HTR-8/SVneo (cell line): Measurements from ENCODE around the gene OGN.

ENCODE experiments used
- DNase-seq: peaks from one replicate; pipeline ENCODE4 v3.0.0; 2011; ENCODE audit warnings: low spot score, mixed read lengths; ENCODE audit not compliant: insufficient read length
- FAIRE-seq: peaks from 2 replicates; lab custom pipeline; 2011; peaks lifted over from hg19 to GRCh38; lab: Jason Lieb, UNC

The OGN gene

GRCh38 chr9:92407818-92408217 lies 3.4 kb upstream of the OGN start:
- FAIRE-seq (no peak), DNase-seq (no peak)

GRCh38 chr9:92406477-92406876 lies 2.1 kb upstream of the OGN start:
- DNase-seq (no peak), FAIRE-seq (no peak)

- DNase-seq (no peak), FAIRE-seq (no peak)
Measured at GRCh38 chr9:92405818-92406217, 1.4 kb upstream of the OGN start.

GRCh38 chr9:92402826-92403745 lies 1.3 kb downstream of the OGN start:
- FAIRE-seq = no peak
- no peak for DNase-seq

GRCh38 chr9:92402360-92402759 lies 2.0 kb downstream of the OGN start:
- no peak for FAIRE-seq

GRCh38 chr9:92397853-92398252 lies 6.5 kb downstream of the OGN start:
- no peak for FAIRE-seq
- no peak for DNase-seq

More at GRCh38 chr9:92402360-92402759, 2.0 kb downstream of the OGN start:
- no peak for DNase-seq

- FAIRE-seq (no peak), DNase-seq (no peak)
Measured at GRCh38 chr9:92395617-92396016, 8.8 kb downstream of the OGN start.

- DNase-seq (no peak), FAIRE-seq (no peak)
Measured at GRCh38 chr9:92393686-92394085, 10.7 kb downstream of the OGN start.

GRCh38 chr9:92392690-92393089 lies 11.7 kb downstream of the OGN start:
- DNase-seq = no peak
- no peak for FAIRE-seq

- no peak for DNase-seq
- FAIRE-seq = no peak
Measured at GRCh38 chr9:92385953-92386352, 18.4 kb downstream of the OGN start.

GRCh38 chr9:92385477-92385876 lies 18.9 kb downstream of the OGN start:
- FAIRE-seq (no peak), DNase-seq (no peak)

- no peak for FAIRE-seq
- no peak for DNase-seq
Measured at GRCh38 chr9:92385001-92385400, 19.4 kb downstream of the OGN start.

- no peak for FAIRE-seq
- peak; percentile 8 for DNase-seq
Measured at GRCh38 chr9:92384375-92384774, 20.0 kb downstream of the OGN start.

GRCh38 chr9:92381775-92382174 lies 22.6 kb downstream of the OGN start:
- FAIRE-seq (no peak), DNase-seq (no peak)

- DNase-seq (no peak), FAIRE-seq (no peak)
Measured at GRCh38 chr9:92380603-92381002, 23.8 kb downstream of the OGN start.

GRCh38 chr9:92378865-92379560 lies 25.4 kb downstream of the OGN start:
- FAIRE-seq (no peak), DNase-seq (no peak)

- DNase-seq (no peak), FAIRE-seq (no peak)
Measured at GRCh38 chr9:92377876-92378275, 26.5 kb downstream of the OGN start.

- DNase-seq (no peak), FAIRE-seq (no peak)
Measured at GRCh38 chr9:92373167-92373566, 31.2 kb downstream of the OGN start.

GRCh38 chr9:92369075-92369474 lies 35.3 kb downstream of the OGN start:
- FAIRE-seq (no peak), DNase-seq (no peak)

- DNase-seq = no peak
- FAIRE-seq = no peak
Measured at GRCh38 chr9:92360083-92360482, 44.3 kb downstream of the OGN start.

GRCh38 chr9:92359394-92359995 lies 44.9 kb downstream of the OGN start:
- FAIRE-seq (no peak), DNase-seq (no peak)
